CD4-positive, alpha-beta T cell treated with Interleukin-4 for 1 hour (primary cell): ENCODE measurements around the gene NDUFS4.
"Not testable (repeated sequence)": the region's sequence is repeated elsewhere in the genome, so short reads cannot be mapped to it uniquely, and the experiment has no call there.

Experiments
- DNase-seq, 2 donors: peaks; one replicate each; pipeline ENCODE4 v3.0.0-alpha.2; 2020 to 2022

The NDUFS4 gene

DNA sequence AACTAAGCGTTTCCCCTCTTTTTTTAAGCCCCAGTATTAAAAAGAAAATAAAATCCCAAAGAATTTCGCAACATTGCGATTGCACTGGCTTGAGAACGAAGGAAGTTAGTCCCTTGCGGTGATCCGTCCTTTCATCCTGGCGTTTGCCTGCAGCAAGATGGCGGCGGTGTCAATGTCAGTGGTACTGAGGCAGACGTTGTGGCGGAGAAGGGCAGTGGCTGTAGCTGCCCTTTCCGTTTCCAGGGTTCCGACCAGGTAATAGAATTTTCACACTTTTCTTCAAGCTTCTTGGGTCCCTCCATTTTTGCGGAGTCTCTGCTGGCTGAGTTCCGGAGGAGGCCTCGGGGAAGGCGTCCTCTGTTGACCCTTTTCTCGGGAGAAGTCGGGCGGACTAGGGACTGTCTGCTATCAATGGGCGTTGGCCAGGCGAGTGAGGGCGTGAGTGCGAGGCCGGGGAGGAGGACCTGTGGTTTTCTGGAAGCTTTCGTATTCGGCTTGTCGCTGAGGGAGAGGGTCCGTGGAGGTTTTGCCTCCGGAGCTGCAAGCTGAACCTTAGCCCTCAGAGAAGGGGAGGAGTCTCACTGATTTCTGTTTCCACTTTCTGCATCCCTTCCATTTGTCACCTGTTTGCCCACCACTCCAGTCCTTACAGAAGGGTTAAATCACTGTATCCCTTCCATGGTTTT is at the start of gene NDUFS4:
TSS of gene NDUFS4 (plus strand) at position 134 of the 686 bp plus-strand sequence. CDS start at position 158, 24 bp downstream.
- DNase-seq, result peak; percentile 81 to 85

GRCh38 chr5:53512539-53512938 is 47.9 kb upstream of the NDUFS4 start:
- no peak for DNase-seq

DNA sequence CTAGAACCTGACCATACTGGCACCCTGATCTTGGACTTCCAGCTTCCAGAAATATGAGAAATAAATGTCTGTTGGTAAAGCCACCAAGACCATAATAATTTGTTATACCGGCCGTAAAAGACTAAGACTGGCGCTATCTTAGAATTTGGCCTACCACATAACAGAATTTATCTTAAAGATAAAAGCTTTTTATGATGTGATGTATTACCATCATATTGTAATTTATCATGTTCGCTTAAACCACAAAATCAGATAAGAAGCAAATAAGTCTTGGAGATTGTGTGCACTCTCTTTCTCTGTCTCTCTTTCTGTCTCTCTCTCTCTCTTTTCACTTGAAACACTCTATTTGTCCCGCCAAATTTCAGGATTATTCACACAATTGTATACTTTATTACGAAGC is 44.5 kb upstream of the NDUFS4 start:
- no peak for DNase-seq

DNA sequence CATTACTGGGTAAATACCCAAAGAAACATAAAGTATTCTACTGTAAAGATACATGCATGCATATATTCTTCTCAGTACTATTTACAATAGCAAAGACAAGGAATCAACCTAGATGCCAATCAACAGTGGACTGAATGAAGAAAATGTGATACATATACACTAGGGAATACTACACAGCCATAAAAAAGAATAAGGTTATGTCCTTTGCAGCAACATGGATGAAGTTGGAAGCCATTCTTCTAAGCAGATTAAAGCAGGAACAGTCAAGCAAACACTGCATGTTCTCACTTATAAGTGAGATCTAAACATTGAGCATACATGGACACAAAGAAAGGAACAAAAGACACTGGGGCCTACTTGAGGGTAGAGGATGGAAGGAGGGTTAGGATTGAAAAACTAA is 39.6 kb upstream of the NDUFS4 start:
- no peak for DNase-seq

DNA sequence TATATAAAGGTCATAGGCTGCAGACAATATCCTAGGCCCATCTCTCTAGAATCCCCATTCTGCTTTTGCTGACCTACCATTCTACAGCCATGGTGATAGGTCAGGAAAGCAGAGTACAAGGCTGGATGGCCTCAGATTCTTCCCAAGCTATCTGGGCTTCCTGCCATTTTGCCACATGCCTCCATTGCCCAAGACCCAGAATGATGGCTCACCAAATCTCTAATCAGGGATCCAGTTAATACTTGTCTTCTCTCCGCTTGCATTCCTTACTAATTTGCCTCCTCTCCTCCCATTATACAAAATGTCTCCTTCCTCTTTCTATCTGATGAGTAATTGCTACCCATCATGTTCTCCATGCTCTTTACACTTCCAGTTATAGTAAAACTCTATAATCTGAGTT is 22.7 kb upstream of the NDUFS4 start:
- no peak for DNase-seq

GRCh38 chr5:53540739-53541138 is 19.7 kb upstream of the NDUFS4 start:
- not testable (repeated sequence) for DNase-seq

DNA sequence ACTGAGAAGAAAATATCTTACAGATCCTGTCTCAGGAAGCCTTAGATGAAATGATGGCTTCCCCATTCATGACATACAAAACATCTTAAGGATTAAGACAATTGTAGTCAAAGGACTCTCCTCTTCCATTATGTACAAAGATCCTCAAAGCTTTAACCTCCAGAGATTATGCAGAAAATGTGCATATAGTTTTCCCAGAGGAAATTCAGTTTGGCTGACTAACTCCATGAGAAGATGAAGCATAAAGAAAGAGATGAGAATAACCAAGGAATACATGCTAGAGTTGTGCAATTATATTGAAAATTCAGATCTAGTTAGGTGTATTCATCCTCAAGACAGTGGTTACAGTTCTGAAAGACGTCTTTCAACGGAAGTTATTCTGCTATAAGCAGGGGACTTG is 18.6 kb upstream of the NDUFS4 start:
- DNase-seq, result no peak

- DNase-seq, result no peak
Observed at GRCh38 chr5:53542926-53543325, 17.5 kb upstream of the NDUFS4 start.

- no peak for DNase-seq
Observed at GRCh38 chr5:53543401-53543800, 17.0 kb upstream of the NDUFS4 start.

GRCh38 chr5:53545744-53546143 is 14.7 kb upstream of the NDUFS4 start:
- DNase-seq, result no peak

- no peak for DNase-seq
Observed at GRCh38 chr5:53547226-53547625, 13.2 kb upstream of the NDUFS4 start.

- not testable (repeated sequence) for DNase-seq
Observed at GRCh38 chr5:53548501-53548900, 11.9 kb upstream of the NDUFS4 start.

- no peak for DNase-seq
Observed at GRCh38 chr5:53549792-53550191, 10.6 kb upstream of the NDUFS4 start.

- DNase-seq, result no peak
Observed at GRCh38 chr5:53552561-53552960, 7.9 kb upstream of the NDUFS4 start.

DNA sequence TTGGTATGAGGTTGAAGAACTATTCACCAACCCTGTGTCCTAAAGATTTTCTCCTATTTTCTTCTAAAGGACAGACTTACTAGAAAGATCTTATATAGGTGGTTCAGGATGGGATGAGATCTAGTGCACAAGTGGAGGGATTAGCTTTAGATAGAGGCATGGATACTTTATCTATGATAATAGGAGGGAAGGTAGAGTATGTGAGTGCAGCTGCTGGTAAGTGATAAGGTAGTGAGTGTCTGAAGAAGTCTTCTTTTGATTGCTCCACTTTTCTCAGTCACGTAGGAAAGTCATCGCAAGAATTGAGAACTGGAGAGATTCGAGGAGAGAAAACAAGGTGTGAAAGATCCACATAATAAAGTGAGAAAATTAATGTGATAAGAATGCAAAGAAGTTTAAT is 6.0 kb upstream of the NDUFS4 start:
- no peak for DNase-seq

- DNase-seq, result no peak
Observed at GRCh38 chr5:53555160-53555559, 5.3 kb upstream of the NDUFS4 start.

- DNase-seq, result no peak
Observed at GRCh38 chr5:53556001-53556400, 4.4 kb upstream of the NDUFS4 start.

- no peak for DNase-seq
Observed at GRCh38 chr5:53557386-53557785, 3.1 kb upstream of the NDUFS4 start.

- DNase-seq, result no peak
Observed at GRCh38 chr5:53558966-53559365, 1.5 kb upstream of the NDUFS4 start.

DNA sequence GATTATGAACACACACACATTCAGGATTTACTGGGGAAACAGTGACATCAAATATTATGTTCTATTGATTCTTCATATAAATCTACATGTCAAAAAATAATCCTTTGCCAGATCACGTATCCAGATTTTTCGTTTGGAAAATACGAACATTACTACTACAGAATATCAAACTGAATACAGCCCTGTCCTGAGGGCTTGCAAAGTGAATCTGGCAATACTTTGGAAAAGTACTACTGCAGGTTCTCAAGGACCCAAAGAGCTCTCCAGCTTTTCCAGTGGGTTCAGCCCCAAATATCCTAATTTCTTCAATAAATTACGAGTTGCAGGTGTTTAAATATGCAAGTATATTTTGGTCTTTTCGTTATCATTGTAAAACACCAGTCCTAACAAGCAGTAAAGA is 411 bp upstream of the NDUFS4 start:
- no peak for DNase-seq

DNA sequence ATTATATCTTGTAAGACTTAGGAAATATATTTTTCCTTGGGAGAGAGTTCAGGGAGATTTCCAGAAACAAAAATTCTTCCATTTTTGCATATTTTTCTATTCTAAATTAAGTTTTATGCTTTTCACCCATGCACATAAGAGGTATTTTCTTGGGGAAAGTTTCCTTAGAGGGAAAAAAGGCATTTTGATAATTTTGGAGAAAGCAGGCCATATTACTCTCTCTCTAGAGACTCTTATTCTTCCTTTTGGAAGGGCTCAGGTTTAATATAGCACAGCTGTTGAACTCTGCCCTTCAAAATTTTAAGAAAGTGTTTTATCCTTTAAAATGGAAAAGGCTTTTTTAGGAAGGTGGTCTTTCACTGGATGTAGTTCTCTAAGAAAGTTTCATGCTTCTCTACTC is 8.0 kb downstream of the NDUFS4 start:
- DNase-seq, result no peak

- DNase-seq, result no peak
Observed at GRCh38 chr5:53568871-53569270, 8.4 kb downstream of the NDUFS4 start.

DNA sequence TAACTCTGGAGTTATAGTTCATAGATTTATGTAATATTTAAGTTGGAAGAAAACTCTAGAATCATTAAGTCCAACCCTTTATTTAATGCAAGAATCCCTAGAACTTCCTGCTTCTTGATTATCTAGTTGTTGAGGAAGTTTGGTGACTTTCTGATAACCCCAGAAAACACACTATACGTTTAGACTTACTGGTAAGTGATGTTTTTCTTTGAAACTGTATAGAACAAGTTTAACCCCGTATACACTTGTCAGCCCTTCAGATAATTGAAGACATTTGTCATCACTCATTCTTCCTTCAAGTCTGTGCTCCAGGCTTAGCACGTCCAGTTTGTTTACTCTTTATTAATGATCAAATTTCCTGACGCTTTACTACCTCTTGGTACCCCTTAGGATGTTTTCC is 9.0 kb downstream of the NDUFS4 start:
- no peak for DNase-seq

DNA sequence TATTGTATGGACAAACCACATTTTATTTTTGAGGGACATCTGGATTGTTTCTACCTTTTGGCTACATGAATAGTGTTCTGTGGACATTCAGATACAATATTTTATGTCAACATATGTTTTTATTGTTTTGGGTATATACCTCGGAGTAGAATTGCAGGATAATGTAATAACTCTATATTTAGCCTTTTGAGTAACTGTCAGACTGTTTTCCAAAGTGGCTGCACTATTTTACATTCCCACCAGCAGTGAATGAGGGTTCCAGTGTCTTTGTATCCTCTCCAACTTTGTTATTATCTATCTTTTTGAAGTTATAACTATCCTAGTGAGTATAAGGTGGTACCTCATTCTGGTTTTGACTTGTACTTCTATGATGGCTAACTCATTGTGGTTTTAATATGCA is 11.0 kb downstream of the NDUFS4 start:
- DNase-seq, result no peak

GRCh38 chr5:53575101-53575500 is 14.7 kb downstream of the NDUFS4 start:
- DNase-seq, result no peak
